K562 (cell line): ENCODE measurements around the gene TBX1. TPM values are rescaled to one million over a fixed set of nuclear protein-coding genes. Genes with fewer than 3 reads are reported as not detected.

Experiments
- ARNT ChIP-seq, 2 experiments: fragments of 450-650 bp; IDR thresholded peaks; 2 replicates each; pipeline ENCODE4 v1.6.1; 2016; ENCODE audit warnings: mild to moderate bottlenecking in 1 of 2
- CREM ChIP-seq: IDR thresholded peaks from 2 replicates; pipeline ENCODE4 v1.6.1; 2014; ENCODE audit warnings: antibody characterized with exemption, low read depth
- ELF2 ChIP-seq: fragments of 250-450 bp; sonication (Bioruptor Pico); IDR thresholded peaks from 2 replicates; pipeline ENCODE4 v1.5.0; 2021; ENCODE audit warnings: mild to moderate bottlenecking
- ETV1 ChIP-seq: fragments of 450-650 bp; conservative IDR thresholded peaks from 2 replicates; pipeline ENCODE4 v1.6.1; 2016; ENCODE audit warnings: missing genetic modification characterization, control low read depth, low read depth, missing compliant biosample characterization
- HNRNPUL1 ChIP-seq: fragments of 200-400 bp; formaldehyde crosslinking; IDR thresholded peaks from 2 replicates; pipeline ENCODE4 v1.6.1; 2017; ENCODE audit warnings: low read length
- MIER1 ChIP-seq: fragments of 450-650 bp; IDR thresholded peaks from 2 replicates; pipeline ENCODE4 v1.6.1; 2016; ENCODE audit warnings: antibody characterized with exemption, mild to moderate bottlenecking, low read depth
- SAFB ChIP-seq: fragments of 200-400 bp; formaldehyde crosslinking; IDR thresholded peaks from 2 replicates; pipeline ENCODE4 v1.6.1; 2017; ENCODE audit warnings: low read depth, low read length, borderline replicate concordance
- SIRT6 ChIP-seq: IDR thresholded peaks from one replicate; pipeline ENCODE4 v1.6.1; 2012; ENCODE audit warnings: low read depth, mild to moderate bottlenecking, control low read depth, inconsistent platforms, low read length, moderate library complexity
- XRCC4 ChIP-seq: IDR thresholded peaks from one replicate; pipeline ENCODE4 v1.6.1; 2011; ENCODE audit not compliant: insufficient read depth, insufficient read length; ENCODE audit errors: extremely low read depth
- ZBTB8A ChIP-seq: fragments of 450-650 bp; IDR thresholded peaks from 2 replicates; pipeline ENCODE4 v1.6.1; 2018; ENCODE audit warnings: mild to moderate bottlenecking, moderate library complexity; ENCODE audit not compliant: partially characterized antibody
- ZNF224 ChIP-seq: sonication (generic); formaldehyde crosslinking; IDR thresholded peaks from 2 replicates; pipeline ENCODE4 v1.8.0; 2022; ENCODE audit warnings: mild to moderate bottlenecking, missing genetic modification reagents
- ZNF282 ChIP-seq: sonication (generic); formaldehyde crosslinking; IDR thresholded peaks from 2 replicates; pipeline ENCODE4 v1.8.1; 2023; ENCODE audit warnings: missing genetic modification reagents
- ZNF76 ChIP-seq: fragments of 250-450 bp; sonication (Bioruptor Pico); IDR thresholded peaks from 2 replicates; pipeline ENCODE4 v1.4.0; 2020; ENCODE audit warnings: mild to moderate bottlenecking, moderate library complexity, borderline replicate concordance
- ZNF764 ChIP-seq: fragments of 250-450 bp; sonication (Bioruptor Pico); IDR thresholded peaks from 2 replicates; pipeline ENCODE4 v1.4.0; 2020; ENCODE audit warnings: low read depth, mild to moderate bottlenecking, moderate library complexity
- ZNF766 ChIP-seq: fragments of 200-800 bp; sonication (Bioruptor generic); conservative IDR thresholded peaks from 2 replicates; pipeline ENCODE4 v1.6.1; 2016; ENCODE audit warnings: missing genetic modification characterization, missing compliant biosample characterization
- polyA plus RNA-seq, 8 experiments: library from polyadenylated mRNA; depleted of rRNA in 4 of 8; stranded (reverse) in 5 of 8; unstranded in 3 of 8; fragments of >200 nt; fragmentation: Nextera tagmentation in 2 of 8; fragmentation: Illumina TruSeq in 1 of 8; extraction: Ambion mirVana in 2 of 8; extraction: Trizol in 1 of 8; gene quantifications; 2 replicates each; pipeline versions ENCODE4 v1.2.1 to v1.2.3, GENCODE V29; 2011 to 2014; ENCODE audit warnings: inconsistent platforms in 1 of 8, missing spikeins in 1 of 8
- total RNA-seq, 7 experiments: library from RNA; depleted of rRNA in 6 of 7; stranded (reverse); fragments of >200 nt in 6 of 7; fragmentation: Illumina TruSeq in 2 of 7; extraction: Trizol in 2 of 7; gene quantifications; 2 replicates each; pipeline versions ENCODE4 v1.2.1 to v1.2.3, GENCODE V29; 2011 to 2021; ENCODE audit warnings: low replicate concordance in 1 of 7
- TF ChIP-seq, protein P1 (sequence below): fragments of 450-650 bp; IDR thresholded peaks from 2 replicates; pipeline ENCODE4 v1.6.1; 2016; ENCODE audit warnings: low read depth
- TF ChIP-seq, protein P2 (sequence below): sonication (generic); formaldehyde crosslinking; IDR thresholded peaks from 2 replicates; pipeline ENCODE4 v1.8.1; 2023; ENCODE audit warnings: missing genetic modification reagents, mild to moderate bottlenecking, borderline replicate concordance

The TBX1 gene
- total and polyA plus RNA-seq, 9 of the 15 experiments (the other 6 are each of a cell fraction or from before 2014, with no cell fraction given) = 0.07 to 35.0 (median 3.9) TPM

DNA sequence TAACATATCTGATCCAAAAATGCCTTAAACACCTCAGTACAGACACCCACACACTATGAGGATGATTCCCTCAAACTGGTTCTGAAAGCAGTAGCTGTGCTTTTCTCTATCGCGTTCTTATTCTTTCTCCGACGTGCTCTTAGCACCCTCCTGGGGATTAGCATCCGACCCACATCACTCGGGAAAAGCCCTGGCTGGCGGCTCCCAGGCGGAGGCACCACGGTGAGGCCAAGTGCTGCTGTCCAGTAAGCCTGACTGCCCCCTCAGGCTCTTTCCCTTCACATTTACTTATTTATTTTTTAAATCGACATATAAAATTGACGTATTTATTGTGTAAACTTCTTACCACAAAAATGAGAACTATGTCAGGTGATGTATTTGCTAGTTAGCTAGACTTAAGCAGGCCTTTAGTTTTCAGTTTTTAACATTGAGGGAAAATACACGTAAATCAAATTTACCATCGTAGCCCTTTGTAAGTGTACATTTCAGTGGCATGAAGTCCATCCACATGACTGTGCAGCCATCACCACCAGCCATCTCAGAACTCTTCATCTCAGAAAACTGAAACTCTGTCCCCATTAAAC, 19.2 kb downstream of the TBX1 start (continued):
- TF ChIP-seq, protein P1, sequence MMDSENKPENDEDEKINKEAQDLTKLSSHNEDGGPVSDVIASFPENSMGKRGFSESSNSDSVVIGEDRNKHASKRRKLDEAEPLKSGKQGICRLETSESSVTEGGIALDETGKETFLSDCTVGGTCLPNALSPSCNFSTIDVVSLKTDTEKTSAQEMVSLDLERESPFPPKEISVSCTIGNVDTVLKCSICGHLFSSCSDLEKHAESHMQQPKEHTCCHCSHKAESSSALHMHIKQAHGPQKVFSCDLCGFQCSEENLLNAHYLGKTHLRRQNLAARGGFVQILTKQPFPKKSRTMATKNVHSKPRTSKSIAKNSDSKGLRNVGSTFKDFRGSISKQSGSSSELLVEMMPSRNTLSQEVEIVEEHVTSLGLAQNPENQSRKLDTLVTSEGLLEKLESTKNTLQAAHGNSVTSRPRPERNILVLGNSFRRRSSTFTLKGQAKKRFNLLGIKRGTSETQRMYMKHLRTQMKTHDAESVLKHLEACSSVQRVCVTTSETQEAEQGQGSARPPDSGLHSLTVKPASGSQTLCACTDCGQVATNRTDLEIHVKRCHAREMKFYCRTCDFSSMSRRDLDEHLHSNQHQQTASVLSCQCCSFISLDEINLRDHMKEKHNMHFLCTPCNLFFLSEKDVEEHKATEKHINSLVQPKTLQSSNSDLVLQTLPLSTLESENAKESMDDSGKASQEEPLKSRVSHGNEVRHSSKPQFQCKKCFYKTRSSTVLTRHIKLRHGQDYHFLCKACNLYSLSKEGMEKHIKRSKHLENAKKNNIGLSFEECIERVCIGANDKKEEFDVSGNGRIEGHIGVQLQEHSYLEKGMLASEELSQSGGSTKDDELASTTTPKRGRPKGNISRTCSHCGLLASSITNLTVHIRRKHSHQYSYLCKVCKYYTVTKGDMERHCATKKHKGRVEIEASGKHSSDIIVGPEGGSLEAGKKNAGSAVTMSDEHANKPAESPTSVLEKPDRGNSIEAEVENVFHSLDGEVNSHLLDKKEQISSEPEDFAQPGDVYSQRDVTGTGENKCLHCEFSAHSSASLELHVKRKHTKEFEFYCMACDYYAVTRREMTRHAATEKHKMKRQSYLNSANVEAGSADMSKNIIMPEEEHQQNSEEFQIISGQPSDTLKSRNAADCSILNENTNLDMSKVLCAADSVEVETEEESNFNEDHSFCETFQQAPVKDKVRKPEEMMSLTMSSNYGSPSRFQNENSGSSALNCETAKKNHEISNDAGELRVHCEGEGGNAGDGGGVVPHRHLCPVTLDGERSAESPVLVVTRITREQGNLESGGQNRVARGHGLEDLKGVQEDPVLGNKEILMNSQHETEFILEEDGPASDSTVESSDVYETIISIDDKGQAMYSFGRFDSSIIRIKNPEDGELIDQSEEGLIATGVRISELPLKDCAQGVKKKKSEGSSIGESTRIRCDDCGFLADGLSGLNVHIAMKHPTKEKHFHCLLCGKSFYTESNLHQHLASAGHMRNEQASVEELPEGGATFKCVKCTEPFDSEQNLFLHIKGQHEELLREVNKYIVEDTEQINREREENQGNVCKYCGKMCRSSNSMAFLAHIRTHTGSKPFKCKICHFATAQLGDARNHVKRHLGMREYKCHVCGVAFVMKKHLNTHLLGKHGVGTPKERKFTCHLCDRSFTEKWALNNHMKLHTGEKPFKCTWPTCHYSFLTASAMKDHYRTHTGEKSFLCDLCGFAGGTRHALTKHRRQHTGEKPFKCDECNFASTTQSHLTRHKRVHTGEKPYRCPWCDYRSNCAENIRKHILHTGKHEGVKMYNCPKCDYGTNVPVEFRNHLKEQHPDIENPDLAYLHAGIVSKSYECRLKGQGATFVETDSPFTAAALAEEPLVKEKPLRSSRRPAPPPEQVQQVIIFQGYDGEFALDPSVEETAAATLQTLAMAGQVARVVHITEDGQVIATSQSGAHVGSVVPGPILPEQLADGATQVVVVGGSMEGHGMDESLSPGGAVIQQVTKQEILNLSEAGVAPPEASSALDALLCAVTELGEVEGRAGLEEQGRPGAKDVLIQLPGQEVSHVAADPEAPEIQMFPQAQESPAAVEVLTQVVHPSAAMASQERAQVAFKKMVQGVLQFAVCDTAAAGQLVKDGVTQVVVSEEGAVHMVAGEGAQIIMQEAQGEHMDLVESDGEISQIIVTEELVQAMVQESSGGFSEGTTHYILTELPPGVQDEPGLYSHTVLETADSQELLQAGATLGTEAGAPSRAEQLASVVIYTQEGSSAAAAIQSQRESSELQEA = no peak
- TF ChIP-seq ZNF764 (CRISPR knock-in tag) (peak; percentile 23; the same call in 1 of the 2 replicates), HNRNPUL1 (no peak), SAFB (no peak), SIRT6 (no peak), ETV1 (tag) (no peak), ZNF224 (CRISPR knock-in tag) (no peak), XRCC4 (no peak), ZNF282 (no peak), MIER1 (no peak), CREM (no peak), ELF2 (CRISPR knock-in tag) (no peak), ARNT (IDR thresholded peaks at IDR 0.05) (no peak), ZBTB8A (no peak), ZNF76 (CRISPR knock-in tag) (no peak), ZNF766 (no peak)
- TF ChIP-seq, protein P2, sequence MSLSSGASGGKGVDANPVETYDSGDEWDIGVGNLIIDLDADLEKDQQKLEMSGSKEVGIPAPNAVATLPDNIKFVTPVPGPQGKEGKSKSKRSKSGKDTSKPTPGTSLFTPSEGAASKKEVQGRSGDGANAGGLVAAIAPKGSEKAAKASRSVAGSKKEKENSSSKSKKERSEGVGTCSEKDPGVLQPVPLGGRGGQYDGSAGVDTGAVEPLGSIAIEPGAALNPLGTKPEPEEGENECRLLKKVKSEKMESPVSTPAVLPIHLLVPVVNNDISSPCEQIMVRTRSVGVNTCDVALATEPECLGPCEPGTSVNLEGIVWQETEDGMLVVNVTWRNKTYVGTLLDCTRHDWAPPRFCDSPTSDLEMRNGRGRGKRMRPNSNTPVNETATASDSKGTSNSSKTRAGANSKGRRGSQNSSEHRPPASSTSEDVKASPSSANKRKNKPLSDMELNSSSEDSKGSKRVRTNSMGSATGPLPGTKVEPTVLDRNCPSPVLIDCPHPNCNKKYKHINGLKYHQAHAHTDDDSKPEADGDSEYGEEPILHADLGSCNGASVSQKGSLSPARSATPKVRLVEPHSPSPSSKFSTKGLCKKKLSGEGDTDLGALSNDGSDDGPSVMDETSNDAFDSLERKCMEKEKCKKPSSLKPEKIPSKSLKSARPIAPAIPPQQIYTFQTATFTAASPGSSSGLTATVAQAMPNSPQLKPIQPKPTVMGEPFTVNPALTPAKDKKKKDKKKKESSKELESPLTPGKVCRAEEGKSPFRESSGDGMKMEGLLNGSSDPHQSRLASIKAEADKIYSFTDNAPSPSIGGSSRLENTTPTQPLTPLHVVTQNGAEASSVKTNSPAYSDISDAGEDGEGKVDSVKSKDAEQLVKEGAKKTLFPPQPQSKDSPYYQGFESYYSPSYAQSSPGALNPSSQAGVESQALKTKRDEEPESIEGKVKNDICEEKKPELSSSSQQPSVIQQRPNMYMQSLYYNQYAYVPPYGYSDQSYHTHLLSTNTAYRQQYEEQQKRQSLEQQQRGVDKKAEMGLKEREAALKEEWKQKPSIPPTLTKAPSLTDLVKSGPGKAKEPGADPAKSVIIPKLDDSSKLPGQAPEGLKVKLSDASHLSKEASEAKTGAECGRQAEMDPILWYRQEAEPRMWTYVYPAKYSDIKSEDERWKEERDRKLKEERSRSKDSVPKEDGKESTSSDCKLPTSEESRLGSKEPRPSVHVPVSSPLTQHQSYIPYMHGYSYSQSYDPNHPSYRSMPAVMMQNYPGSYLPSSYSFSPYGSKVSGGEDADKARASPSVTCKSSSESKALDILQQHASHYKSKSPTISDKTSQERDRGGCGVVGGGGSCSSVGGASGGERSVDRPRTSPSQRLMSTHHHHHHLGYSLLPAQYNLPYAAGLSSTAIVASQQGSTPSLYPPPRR (CRISPR knock-in tag) = no peak
